Measurements from ENCODE around the gene TFR2. TPM values are rescaled to one million over a fixed set of nuclear protein-coding genes. Genes with fewer than 3 reads are reported as not detected.

The TFR2 gene
- total and polyA plus RNA-seq, 2 donors (not counting 1 experiment from before 2014, with no cell fraction given): 5.9 to 10.0 TPM

DNA sequence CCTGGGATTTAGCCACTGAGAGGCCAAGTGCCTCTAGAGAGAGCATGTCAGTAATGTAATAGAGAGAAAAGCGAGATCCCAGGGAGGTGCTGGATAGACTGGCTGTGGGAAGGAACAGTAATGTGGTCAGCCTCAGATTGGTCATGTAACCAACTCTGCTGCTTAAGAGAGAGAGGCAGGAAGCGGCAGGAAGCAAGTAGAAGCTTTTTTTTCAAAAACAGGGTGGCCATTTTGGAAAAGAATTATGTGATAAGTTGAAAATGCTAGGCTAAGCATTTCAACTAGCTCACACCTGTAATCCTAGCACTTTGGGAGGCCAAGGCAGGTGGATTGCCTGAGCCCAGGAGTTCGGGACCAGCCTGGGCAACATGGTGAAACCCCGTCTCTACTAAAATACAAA, 42.9 kb downstream of the TFR2 start:
- Histone ChIP-seq H3K36me3 (replicated peaks in 1 of 2; ENCODE audit: control extremely low read depth in 1 of 2, control insufficient read depth in 1 of 2, extremely low read depth in 1 of 2, insufficient read depth in 2 of 2, low read length in 1 of 2) (no peaks in the 10 kb centered on the region), H3K4me3 (ENCODE audit: control extremely low read depth in 1 of 5, extremely low read depth in 1 of 5, insufficient read depth in 1 of 5, low read depth in 2 of 5, low read length in 4 of 5) (no peak overlapping the region), H3K27me3 (replicated peaks in 1 of 4; ENCODE audit: control extremely low read depth in 1 of 4, control insufficient read depth in 3 of 4, insufficient read depth in 4 of 4, low read length in 3 of 4) (no peaks in the 10 kb centered on the region), H4K20me1 (ENCODE audit: control insufficient read depth, insufficient read depth, low read length, poor library complexity, severe bottlenecking) (no peaks in the 10 kb centered on the region), H2AFZ (ENCODE audit: insufficient read depth, low read depth, low read length, poor library complexity, severe bottlenecking) (no peak overlapping the region), H3K27ac (ENCODE audit: low read length in 2 of 2) (no peak overlapping the region), H3K79me2 (ENCODE audit: control insufficient read depth, insufficient read depth, low read length) (no peaks in the 10 kb centered on the region), H3K9me3 (ENCODE audit: control extremely low read depth in 1 of 3, control insufficient read depth in 2 of 3, insufficient read depth in 1 of 3, low read length in 2 of 3) (no peaks in the 10 kb centered on the region), H3K4me2 (replicated peaks; ENCODE audit: low read depth, low read length, poor library complexity, severe bottlenecking) (no peak overlapping the region), H3K9ac (ENCODE audit: low read length) (no peak overlapping the region), H3K4me1 (ENCODE audit: control insufficient read depth in 2 of 2, insufficient read depth in 2 of 2, low read length in 2 of 2) (peaks cover 0 to 3% of the 10 kb centered on the region in 2 donors)
- CTCF ChIA-PET: interaction anchor here (0.6 to 0.8 kb wide), 2 partner anchors 39 to 82 kb away, joined by 3 to 5 read pairs; no protein-coding TSS in a partner anchor
- intact Hi-C loops (cut with micrococcal nuclease): no loop called here
- DNase-seq: no peak
- H3K4me1 Mint-ChIP-seq: no peaks in the 10 kb centered on the region
- H3K9me3 Mint-ChIP-seq (ENCODE audit: insufficient read depth): no peaks in the 10 kb centered on the region
- H3K27ac Mint-ChIP-seq: no peak overlapping the region
- H3K27me3 Mint-ChIP-seq: no peaks in the 10 kb centered on the region
- TF ChIP-seq EZH2 (IDR thresholded peaks at IDR 0.05; ENCODE audit: borderline replicate concordance, insufficient read depth, low read depth, low read length, poor library complexity, severe bottlenecking): no peak
- TF ChIP-seq, protein P1, sequence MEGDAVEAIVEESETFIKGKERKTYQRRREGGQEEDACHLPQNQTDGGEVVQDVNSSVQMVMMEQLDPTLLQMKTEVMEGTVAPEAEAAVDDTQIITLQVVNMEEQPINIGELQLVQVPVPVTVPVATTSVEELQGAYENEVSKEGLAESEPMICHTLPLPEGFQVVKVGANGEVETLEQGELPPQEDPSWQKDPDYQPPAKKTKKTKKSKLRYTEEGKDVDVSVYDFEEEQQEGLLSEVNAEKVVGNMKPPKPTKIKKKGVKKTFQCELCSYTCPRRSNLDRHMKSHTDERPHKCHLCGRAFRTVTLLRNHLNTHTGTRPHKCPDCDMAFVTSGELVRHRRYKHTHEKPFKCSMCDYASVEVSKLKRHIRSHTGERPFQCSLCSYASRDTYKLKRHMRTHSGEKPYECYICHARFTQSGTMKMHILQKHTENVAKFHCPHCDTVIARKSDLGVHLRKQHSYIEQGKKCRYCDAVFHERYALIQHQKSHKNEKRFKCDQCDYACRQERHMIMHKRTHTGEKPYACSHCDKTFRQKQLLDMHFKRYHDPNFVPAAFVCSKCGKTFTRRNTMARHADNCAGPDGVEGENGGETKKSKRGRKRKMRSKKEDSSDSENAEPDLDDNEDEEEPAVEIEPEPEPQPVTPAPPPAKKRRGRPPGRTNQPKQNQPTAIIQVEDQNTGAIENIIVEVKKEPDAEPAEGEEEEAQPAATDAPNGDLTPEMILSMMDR (IDR thresholded peaks at IDR 0.05): no peak
- no peak for ATAC-seq (ENCODE audit: low read depth)
- WGBS (ENCODE audit: insufficient coverage): 82% methylated on average over 3 of the region's 4 CpGs
- POLR2A ChIA-PET: interaction anchor here (0.7 kb wide), 1 partner anchor 94 kb away, joined by 4 read pairs; no protein-coding TSS in a partner anchor
- no peak overlapping the region for H3K4me3 Mint-ChIP-seq

DNA sequence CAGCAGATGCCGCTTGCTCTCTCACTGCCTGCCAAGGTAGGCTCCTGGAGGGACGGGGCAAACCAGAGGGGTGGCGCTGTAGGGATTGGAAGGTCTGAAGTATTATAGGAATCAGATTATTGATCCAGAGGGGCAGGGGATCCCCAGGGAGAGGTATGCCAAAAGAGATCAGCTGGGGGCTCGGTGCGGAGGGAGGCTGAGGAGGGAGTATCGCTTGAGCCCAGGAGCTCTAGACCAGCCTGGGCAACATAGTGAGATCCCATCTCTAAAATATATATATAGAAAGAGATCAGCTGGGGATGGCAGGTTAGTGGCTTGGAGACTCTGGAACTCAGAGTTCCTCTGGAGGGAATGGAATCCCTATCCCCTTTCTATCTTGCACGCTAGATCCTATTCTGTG, 46.2 kb downstream of the TFR2 start:
- ChIA-PET POLR2A (no interaction called here), CTCF (no interaction called here)
- no peak for ATAC-seq (ENCODE audit: low read depth)
- H3K27ac Mint-ChIP-seq: no peak overlapping the region
- Histone ChIP-seq H3K4me1 (ENCODE audit: control insufficient read depth in 2 of 2, insufficient read depth in 2 of 2, low read length in 2 of 2) (no peaks in the 10 kb centered on the region), H4K20me1 (ENCODE audit: control insufficient read depth, insufficient read depth, low read length, poor library complexity, severe bottlenecking) (no peaks in the 10 kb centered on the region), H3K9ac (ENCODE audit: low read length) (no peak overlapping the region), H3K27me3 (replicated peaks in 1 of 4; ENCODE audit: control extremely low read depth in 1 of 4, control insufficient read depth in 3 of 4, insufficient read depth in 4 of 4, low read length in 3 of 4) (peaks cover 0 to 19% (median 5%) of the 10 kb centered on the region in 4 experiments), H3K9me3 (ENCODE audit: control extremely low read depth in 1 of 3, control insufficient read depth in 2 of 3, insufficient read depth in 1 of 3, low read length in 2 of 3) (no peaks in the 10 kb centered on the region), H3K27ac (ENCODE audit: low read length in 2 of 2) (no peak overlapping the region), H3K4me2 (replicated peaks; ENCODE audit: low read depth, low read length, poor library complexity, severe bottlenecking) (no peak overlapping the region), H3K36me3 (replicated peaks in 1 of 2; ENCODE audit: control extremely low read depth in 1 of 2, control insufficient read depth in 1 of 2, extremely low read depth in 1 of 2, insufficient read depth in 2 of 2, low read length in 1 of 2) (no peaks in the 10 kb centered on the region), H2AFZ (ENCODE audit: insufficient read depth, low read depth, low read length, poor library complexity, severe bottlenecking) (no peak overlapping the region), H3K79me2 (ENCODE audit: control insufficient read depth, insufficient read depth, low read length) (no peaks in the 10 kb centered on the region), H3K4me3 (ENCODE audit: control extremely low read depth in 1 of 5, extremely low read depth in 1 of 5, insufficient read depth in 1 of 5, low read depth in 2 of 5, low read length in 4 of 5) (no peak overlapping the region)
- no peak for TF ChIP-seq EZH2 (IDR thresholded peaks at IDR 0.05; ENCODE audit: borderline replicate concordance, insufficient read depth, low read depth, low read length, poor library complexity, severe bottlenecking)
- TF ChIP-seq, protein P1 (IDR thresholded peaks at IDR 0.05): no peak
- no peak for DNase-seq
- intact Hi-C loops (cut with micrococcal nuclease): no loop called here
- no peak overlapping the region for H3K4me3 Mint-ChIP-seq
- H3K27me3 Mint-ChIP-seq: peaks cover 17% of the 10 kb centered on the region
- WGBS (ENCODE audit: insufficient coverage): 93% methylated on average over 4 of the region's 7 CpGs
- H3K4me1 Mint-ChIP-seq: no peaks in the 10 kb centered on the region
- H3K9me3 Mint-ChIP-seq (ENCODE audit: insufficient read depth): no peaks in the 10 kb centered on the region

All from B cell (primary cell).